A549 (cell line): ENCODE data around the gene ZBTB46. TPM values are rescaled to one million over a fixed set of nuclear protein-coding genes. Genes with fewer than 3 reads are reported as not detected.

Experiments
- ATAC-seq, 2 experiments: fragments of 200-7000 bp in 1 of 2; fragments of >200 bp in 1 of 2; cut with Nextera tagmentation in 1 of 2; cut with Tn5 transposase in 1 of 2; 3 replicates each; pipeline versions ENCODE4 v1.8.0 to v1.9.1; 2018 to 2020; ENCODE audit warnings: mild to moderate bottlenecking in 1 of 2, moderate library complexity in 1 of 2
- CTCF ChIA-PET: fragments of 300-600 bp; sonication (Branson Sonifier 250); formaldehyde crosslinking; extraction: SDS; loops from one replicate; lab custom pipeline; 2021; ENCODE audit warnings: antibody characterized with exemption, inconsistent platforms; lab: Yijun Ruan, JAX
- POLR2A ChIA-PET: fragments of 350-600 bp; formaldehyde crosslinking; extraction: SDS; loops from one replicate; lab custom pipeline; 2021; ENCODE audit warnings: antibody characterized with exemption, inconsistent platforms; lab: Yijun Ruan, JAX
- DNase-seq, 2 experiments: peaks; one replicate each; pipeline versions ENCODE4 v3.0.0 to v3.0.0-alpha.2; 2011 to 2016; ENCODE audit warnings: low read depth in 1 of 2, low spot score in 1 of 2
- FAIRE-seq: peaks from 2 replicates; lab custom pipeline; 2011; peaks lifted over from hg19 to GRCh38; lab: Jason Lieb, UNC
- H3K27ac ChIP-seq, 2 experiments: fragments of >200 bp; sonication (Bioruptor Twin); formaldehyde crosslinking; 3 replicates each; pipeline ENCODE4 v1.5.1; 2016 to 2017
- H3K4me1 ChIP-seq: fragments of >200 bp; sonication (Bioruptor Twin); formaldehyde crosslinking; 3 replicates; pipeline ENCODE4 v1.6.1; 2016
- H3K4me2 ChIP-seq: fragments of >200 bp; sonication (Bioruptor Twin); formaldehyde crosslinking; 3 replicates; pipeline ENCODE4 v1.6.1; 2016
- H3K4me3 ChIP-seq: fragments of >200 bp; sonication (Bioruptor Twin); formaldehyde crosslinking; 3 replicates; pipeline ENCODE4 v1.5.1; 2016
- H3K9me3 ChIP-seq: fragments of >200 bp; sonication (Bioruptor Twin); formaldehyde crosslinking; 3 replicates; pipeline ENCODE4 v1.6.1; 2016
- CBX2 ChIP-seq: fragments of 200-600 bp; sonication (generic); IDR thresholded peaks from 2 replicates; pipeline ENCODE4 v1.6.1; 2016; ENCODE audit warnings: low read depth, mild to moderate bottlenecking, borderline replicate concordance
- CEBPB ChIP-seq, 2 experiments: fragments of >200 bp in 1 of 2; sonication (Bioruptor Twin) in 1 of 2; formaldehyde crosslinking in 1 of 2; IDR thresholded peaks; 2 replicates each; pipeline ENCODE4 v1.6.1; 2012 to 2016
- CHD4 ChIP-seq: fragments of 200-600 bp; sonication (generic); IDR thresholded peaks from 2 replicates; pipeline ENCODE4 v1.6.1; 2016; ENCODE audit warnings: antibody characterized with exemption, mild to moderate bottlenecking, borderline replicate concordance
- EHF ChIP-seq: fragments of 250-450 bp; sonication (Bioruptor Pico); IDR thresholded peaks from 2 replicates; pipeline ENCODE4 v1.5.0; 2020; ENCODE audit warnings: mild to moderate bottlenecking
- FOSL2 ChIP-seq, 2 experiments: fragments of 450-650 bp in 1 of 2; fragments of >200 bp in 1 of 2; sonication (Bioruptor Twin) in 1 of 2; formaldehyde crosslinking; IDR thresholded peaks; 2 replicates each; pipeline versions ENCODE4 v1.5.0 to v1.6.1; 2016 to 2020; ENCODE audit warnings: mild to moderate bottlenecking in 1 of 2, moderate library complexity in 1 of 2
- GATA3 ChIP-seq: IDR thresholded peaks from 2 replicates; pipeline ENCODE4 v1.6.1; 2012; ENCODE audit warnings: borderline replicate concordance
- HDAC2 ChIP-seq: fragments of 200-600 bp; sonication (generic); IDR thresholded peaks from 2 replicates; pipeline ENCODE4 v1.6.1; 2016
- HOXB13 ChIP-seq: fragments of 250-450 bp; sonication (Bioruptor Pico); IDR thresholded peaks from 2 replicates; pipeline ENCODE4 v1.5.0; 2020; ENCODE audit warnings: low read depth, mild to moderate bottlenecking, moderate library complexity
- HOXB5 ChIP-seq: fragments of 250-450 bp; sonication (Bioruptor Pico); IDR thresholded peaks from 2 replicates; pipeline ENCODE4 v1.5.0; 2020; ENCODE audit warnings: mild to moderate bottlenecking, moderate library complexity
- JUN ChIP-seq, 2 experiments: fragments of >200 bp; sonication (Bioruptor Twin); formaldehyde crosslinking; IDR thresholded peaks; 2 replicates in 1 of 2; 3 replicates in 1 of 2; pipeline ENCODE4 v1.6.1; 2016 to 2017
- JUNB ChIP-seq: fragments of >200 bp; sonication (Bioruptor Twin); formaldehyde crosslinking; IDR thresholded peaks from 2 replicates; pipeline ENCODE4 v1.6.1; 2016
- MAFK ChIP-seq: fragments of 450-650 bp; IDR thresholded peaks from 2 replicates; pipeline ENCODE4 v1.6.1; 2014; ENCODE audit not compliant: partially characterized antibody
- MAZ ChIP-seq: fragments of 150-350 bp; IDR thresholded peaks from 2 replicates; pipeline ENCODE4 v1.6.1; 2014; ENCODE audit warnings: antibody characterized with exemption, low read depth, low read length, borderline replicate concordance
- POLR2A ChIP-seq: IDR thresholded peaks from 2 replicates; pipeline ENCODE4 v1.6.1; 2012; ENCODE audit warnings: mild to moderate bottlenecking, low read length
- RAD21 ChIP-seq, 2 experiments: fragments of >200 bp in 1 of 2; sonication (Bioruptor Twin) in 1 of 2; formaldehyde crosslinking in 1 of 2; IDR thresholded peaks in 1 of 2; conservative IDR thresholded peaks in 1 of 2; 2 replicates in 1 of 2; 3 replicates in 1 of 2; pipeline ENCODE4 v1.6.1; 2012 to 2018; ENCODE audit warnings: inconsistent platforms in 1 of 2
- RARB ChIP-seq: fragments of 250-450 bp; sonication (Bioruptor Pico); IDR thresholded peaks from 2 replicates; pipeline ENCODE4 v1.8.0; 2021; ENCODE audit warnings: mild to moderate bottlenecking, moderate library complexity
- RCOR1 ChIP-seq: fragments of 150-350 bp; IDR thresholded peaks from 2 replicates; pipeline ENCODE4 v1.6.1; 2014; ENCODE audit warnings: antibody characterized with exemption, low read length, low read depth
- RNF2 ChIP-seq: fragments of 200-600 bp; sonication (generic); IDR thresholded peaks from 2 replicates; pipeline ENCODE4 v1.6.1; 2016; ENCODE audit warnings: low read depth, mild to moderate bottlenecking, antibody characterized with exemption, moderate library complexity, borderline replicate concordance
- SREBF2 ChIP-seq: fragments of 450-650 bp; IDR thresholded peaks from 2 replicates; pipeline ENCODE4 v1.6.1; 2014; ENCODE audit warnings: mild to moderate bottlenecking, moderate library complexity
- TFCP2L1 ChIP-seq: fragments of 250-450 bp; sonication (Bioruptor Pico); IDR thresholded peaks from 2 replicates; pipeline ENCODE4 v1.5.0; 2021; ENCODE audit warnings: mild to moderate bottlenecking
- ZSCAN20 ChIP-seq: fragments of 250-450 bp; sonication (Bioruptor Pico); IDR thresholded peaks from 2 replicates; pipeline ENCODE4 v1.8.0; 2022; ENCODE audit warnings: mild to moderate bottlenecking, moderate library complexity
- WGBS: methylation state at CpG from one replicate; pipeline ENCODE4 v1.1.6; 2017; ENCODE audit errors: missing lambda C conversion rate; 5-methylcytosine and 5-hydroxymethylcytosine counted together
- polyA plus RNA-seq, 4 experiments: library from polyadenylated mRNA; depleted of rRNA in 3 of 4; stranded (reverse); fragments of >200 nt; fragmentation: RNase III in 1 of 4; extraction: RNeasy Plus Mini Kit Qiagen cat#74134 plus additional on column Dnase treatment in 1 of 4; gene quantifications; 2 replicates in 3 of 4; 3 replicates in 1 of 4; pipeline ENCODE4 v1.2.3, GENCODE V29; 2011 to 2017
- TF ChIP-seq, protein P1 (sequence below): IDR thresholded peaks from 2 replicates; pipeline ENCODE4 v1.6.1; 2012; ENCODE audit warnings: low read depth, borderline replicate concordance
- TF ChIP-seq, protein P2 (sequence below): fragments of 200-600 bp; sonication (generic); IDR thresholded peaks from 2 replicates; pipeline ENCODE4 v1.6.1; 2016; ENCODE audit warnings: antibody characterized with exemption, mild to moderate bottlenecking, moderate library complexity
- TF ChIP-seq, protein P3 (sequence below): fragments of 450-650 bp; IDR thresholded peaks from 2 replicates; pipeline ENCODE4 v1.6.1; 2014; ENCODE audit warnings: antibody characterized with exemption
- TF ChIP-seq, protein P4 (sequence below): fragments of >200 bp; sonication (Bioruptor Twin); formaldehyde crosslinking; IDR thresholded peaks from 2 replicates; pipeline ENCODE4 v1.6.1; 2016

The ZBTB46 gene
- polyA plus RNA-seq, 2 of the 4 experiments (the other 2 are of a cell fraction), result 0.17 to 0.43 TPM

DNA sequence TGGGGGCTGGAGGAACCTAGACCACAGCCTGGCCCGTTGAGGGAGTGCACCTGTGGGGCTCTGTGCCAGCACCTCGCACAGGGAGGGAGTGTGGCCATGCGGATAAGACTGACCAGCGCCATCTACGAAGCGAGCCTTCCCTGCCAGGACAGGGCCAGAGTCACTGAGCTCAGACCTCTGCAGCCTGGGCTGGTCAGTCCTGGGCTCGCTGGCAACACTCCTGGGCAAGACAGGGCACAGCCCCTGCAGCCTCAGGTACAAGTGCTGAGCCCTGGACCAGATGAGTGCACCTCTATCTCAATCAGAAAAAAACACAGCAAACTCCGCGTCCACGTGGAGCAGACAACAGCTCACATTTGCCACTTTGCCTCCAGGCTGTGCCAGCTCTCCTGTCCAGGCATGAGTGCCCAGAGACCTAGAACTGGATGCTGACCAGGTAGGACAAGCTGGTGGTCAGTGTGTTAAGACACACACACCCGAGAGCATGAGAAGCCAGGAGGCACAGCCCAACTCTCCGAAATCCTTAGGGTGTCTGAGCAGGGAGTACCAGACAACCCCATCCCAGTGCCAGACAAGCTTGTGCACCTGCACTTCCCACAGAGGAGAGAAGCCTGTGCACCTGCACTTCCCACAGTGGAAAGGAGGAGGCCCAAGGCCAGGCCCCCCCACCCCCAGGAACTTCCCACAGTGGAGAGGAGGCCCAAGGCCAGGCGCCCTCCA, 128.2 kb downstream of the ZBTB46 start:
- Histone ChIP-seq H3K4me2 (no peak overlapping the region), H3K27ac (no peak overlapping the region), H3K4me1 (peaks cover 38% of the 10 kb centered on the region), H3K9me3 (no peaks in the 10 kb centered on the region), H3K4me3 (no peak overlapping the region)
- FAIRE-seq (no peak), DNase-seq (no peak), ATAC-seq (no peak)
- 81% methylated on average over 10 of the region's 13 CpGs for WGBS
- POLR2A ChIA-PET, result interaction anchor here (1.2 kb wide), 1 partner anchor 34 kb away, joined by 3 read pairs; the partner anchor contains the start of gene LIME1
- no peak for TF ChIP-seq ZSCAN20 (CRISPR knock-in tag)
- no peak for TF ChIP-seq CBX2
- TF ChIP-seq, protein P1, sequence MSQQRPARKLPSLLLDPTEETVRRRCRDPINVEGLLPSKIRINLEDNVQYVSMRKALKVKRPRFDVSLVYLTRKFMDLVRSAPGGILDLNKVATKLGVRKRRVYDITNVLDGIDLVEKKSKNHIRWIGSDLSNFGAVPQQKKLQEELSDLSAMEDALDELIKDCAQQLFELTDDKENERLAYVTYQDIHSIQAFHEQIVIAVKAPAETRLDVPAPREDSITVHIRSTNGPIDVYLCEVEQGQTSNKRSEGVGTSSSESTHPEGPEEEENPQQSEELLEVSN, result no peak
- TF ChIP-seq RAD21 (conservative IDR thresholded peaks at IDR 0.05 in 1 of 2, IDR thresholded peaks at IDR 0.05 in 1 of 2), result no peak
- no peak for TF ChIP-seq RCOR1
- no peak for TF ChIP-seq HOXB13
- no peak for TF ChIP-seq CEBPB (IDR thresholded peaks at IDR 0.05)
- no peak for TF ChIP-seq MAFK
- TF ChIP-seq JUN (IDR thresholded peaks at IDR 0.05), result no peak; a peak in 1 of 5 replicates
- CTCF ChIA-PET, result interaction anchor here (1.2 to 2.1 kb wide), 4 partner anchors 11 to 271 kb away, joined by 3 to 7 read pairs (median 6); partner anchors contain the start of gene PTK6

DNA sequence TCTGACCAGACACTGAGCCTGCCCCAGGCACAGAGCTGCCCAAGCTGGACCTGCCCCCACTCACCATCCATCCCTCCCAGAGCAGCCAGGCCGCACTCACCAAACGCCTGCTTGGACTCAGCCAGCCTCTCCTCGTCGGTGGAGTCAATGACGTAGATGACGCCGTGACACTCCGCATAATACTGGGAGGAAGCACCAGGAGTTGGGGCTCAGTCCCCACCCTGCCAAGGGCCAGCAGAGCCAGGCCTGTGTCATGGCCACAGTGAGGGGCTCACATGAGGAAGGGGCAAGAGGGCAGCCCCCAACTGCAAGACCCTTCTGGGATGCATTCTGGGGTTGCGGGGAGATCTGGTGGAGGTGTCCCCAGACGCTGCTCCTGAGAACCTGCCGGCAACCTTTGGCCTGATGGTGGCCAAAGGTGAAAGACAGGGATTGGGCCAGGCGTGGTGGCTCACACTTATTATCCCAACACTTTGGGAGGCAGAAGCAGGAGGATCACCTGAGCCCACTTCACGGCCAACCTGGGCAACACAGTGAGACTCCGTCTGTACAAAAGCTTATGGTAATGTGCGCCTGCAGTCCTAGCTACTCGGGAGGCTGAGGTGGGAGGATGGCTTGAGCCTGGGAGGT, 128.9 kb downstream of the ZBTB46 start:
- peaks cover 44% of the 10 kb centered on the region for H3K4me1 ChIP-seq
- FAIRE-seq, result no peak

DNA sequence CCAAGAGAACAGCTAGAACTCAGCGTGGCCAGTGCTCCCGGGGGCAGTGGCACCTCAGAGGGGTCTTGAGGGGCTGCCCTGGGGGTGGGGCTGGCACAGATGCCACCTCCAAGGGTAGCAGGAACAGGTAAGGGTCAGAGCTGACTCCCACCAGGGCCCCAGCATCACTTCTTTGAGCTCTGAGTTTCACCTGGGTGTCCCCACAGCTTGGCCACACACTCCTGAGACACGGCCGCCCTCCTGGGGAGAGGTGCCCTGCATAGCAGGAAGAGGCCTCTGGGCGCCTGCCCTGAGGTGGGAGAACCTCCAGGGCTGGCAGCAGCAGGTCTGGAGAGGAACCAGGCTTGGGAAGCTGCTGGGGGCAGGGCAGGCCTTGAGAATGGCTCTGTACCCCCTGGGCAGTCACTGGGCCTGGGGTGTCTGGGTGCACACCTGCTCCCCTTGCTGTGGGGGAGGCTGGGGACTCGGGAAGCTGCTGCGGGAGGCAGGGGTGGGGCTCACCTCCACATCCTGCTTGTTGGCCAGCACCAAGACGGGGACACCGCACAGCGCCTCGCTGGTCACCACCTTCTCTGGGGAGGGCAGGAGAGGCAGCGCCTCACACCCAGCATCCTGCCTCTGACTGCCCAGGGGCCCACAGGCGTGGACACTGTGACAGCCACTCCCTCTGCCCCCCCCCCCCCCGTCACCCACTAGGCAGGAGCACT, 129.6 kb downstream of the ZBTB46 start:
- H3K4me2 ChIP-seq, result no peak overlapping the region
- H3K27ac ChIP-seq, result peak overlapping the region in 1 of 2 experiments; percentile 94; a peak in 3 of 6 replicates
- ATAC-seq (0 out of 6 replicates have a peak, but pooled peaks of 1 of the 2 experiments have one; percentile 0), DNase-seq (no peak), FAIRE-seq (no peak)
- WGBS, result 73% methylated on average over 3 of the region's 14 CpGs
- no peaks in the 10 kb centered on the region for H3K9me3 ChIP-seq
- POLR2A ChIA-PET, result no interaction called here
- H3K4me3 ChIP-seq, result no peak overlapping the region
- peaks cover 40% of the 10 kb centered on the region for H3K4me1 ChIP-seq
- CTCF ChIA-PET, result interaction anchor here (0.7 to 2.1 kb wide), 2 partner anchors 81 to 164 kb away, joined by 3 to 7 read pairs; partner anchors contain the start of gene PTK6
- TF ChIP-seq, protein P2, sequence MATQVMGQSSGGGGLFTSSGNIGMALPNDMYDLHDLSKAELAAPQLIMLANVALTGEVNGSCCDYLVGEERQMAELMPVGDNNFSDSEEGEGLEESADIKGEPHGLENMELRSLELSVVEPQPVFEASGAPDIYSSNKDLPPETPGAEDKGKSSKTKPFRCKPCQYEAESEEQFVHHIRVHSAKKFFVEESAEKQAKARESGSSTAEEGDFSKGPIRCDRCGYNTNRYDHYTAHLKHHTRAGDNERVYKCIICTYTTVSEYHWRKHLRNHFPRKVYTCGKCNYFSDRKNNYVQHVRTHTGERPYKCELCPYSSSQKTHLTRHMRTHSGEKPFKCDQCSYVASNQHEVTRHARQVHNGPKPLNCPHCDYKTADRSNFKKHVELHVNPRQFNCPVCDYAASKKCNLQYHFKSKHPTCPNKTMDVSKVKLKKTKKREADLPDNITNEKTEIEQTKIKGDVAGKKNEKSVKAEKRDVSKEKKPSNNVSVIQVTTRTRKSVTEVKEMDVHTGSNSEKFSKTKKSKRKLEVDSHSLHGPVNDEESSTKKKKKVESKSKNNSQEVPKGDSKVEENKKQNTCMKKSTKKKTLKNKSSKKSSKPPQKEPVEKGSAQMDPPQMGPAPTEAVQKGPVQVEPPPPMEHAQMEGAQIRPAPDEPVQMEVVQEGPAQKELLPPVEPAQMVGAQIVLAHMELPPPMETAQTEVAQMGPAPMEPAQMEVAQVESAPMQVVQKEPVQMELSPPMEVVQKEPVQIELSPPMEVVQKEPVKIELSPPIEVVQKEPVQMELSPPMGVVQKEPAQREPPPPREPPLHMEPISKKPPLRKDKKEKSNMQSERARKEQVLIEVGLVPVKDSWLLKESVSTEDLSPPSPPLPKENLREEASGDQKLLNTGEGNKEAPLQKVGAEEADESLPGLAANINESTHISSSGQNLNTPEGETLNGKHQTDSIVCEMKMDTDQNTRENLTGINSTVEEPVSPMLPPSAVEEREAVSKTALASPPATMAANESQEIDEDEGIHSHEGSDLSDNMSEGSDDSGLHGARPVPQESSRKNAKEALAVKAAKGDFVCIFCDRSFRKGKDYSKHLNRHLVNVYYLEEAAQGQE, result no peak
- TF ChIP-seq POLR2A (no peak; the same call in 1 of the 2 replicates), FOSL2 (IDR thresholded peaks at IDR 0.05) (no peak), FOSL2 (CRISPR knock-in tag; IDR thresholded peaks at IDR 0.05) (no peak), GATA3 (no peak), HOXB5 (CRISPR knock-in tag) (no peak), TFCP2L1 (CRISPR knock-in tag) (no peak), RARB (CRISPR knock-in tag) (no peak), SREBF2 (no peak), CEBPB (IDR thresholded peaks at IDR 0.05) (no peak), CHD4 (no peak), MAZ (no peak), HDAC2 (no peak)
- TF ChIP-seq, protein P3, sequence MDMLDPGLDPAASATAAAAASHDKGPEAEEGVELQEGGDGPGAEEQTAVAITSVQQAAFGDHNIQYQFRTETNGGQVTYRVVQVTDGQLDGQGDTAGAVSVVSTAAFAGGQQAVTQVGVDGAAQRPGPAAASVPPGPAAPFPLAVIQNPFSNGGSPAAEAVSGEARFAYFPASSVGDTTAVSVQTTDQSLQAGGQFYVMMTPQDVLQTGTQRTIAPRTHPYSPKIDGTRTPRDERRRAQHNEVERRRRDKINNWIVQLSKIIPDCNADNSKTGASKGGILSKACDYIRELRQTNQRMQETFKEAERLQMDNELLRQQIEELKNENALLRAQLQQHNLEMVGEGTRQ, result no peak

More for the DNA sequence above, 128.9 kb downstream of the ZBTB46 start:
- Histone ChIP-seq H3K4me3 (no peak overlapping the region), H3K4me2 (no peak overlapping the region), H3K27ac (peak overlapping the region in 1 of 2 experiments; percentile 94; a peak in 2 of 6 replicates), H3K9me3 (no peaks in the 10 kb centered on the region)
- DNase-seq, result no peak
- ChIA-PET CTCF (interaction anchor here (0.7 to 2.1 kb wide), 4 partner anchors 80 to 272 kb away, joined by 3 to 7 read pairs (median 4); partner anchors contain the start of gene PTK6), POLR2A (interaction anchor here (1.2 kb wide), 1 partner anchor 34 kb away, joined by 3 read pairs; the partner anchor contains the start of gene LIME1)
- TF ChIP-seq CBX2 (no peak), MAZ (no peak), RNF2 (no peak), EHF (CRISPR knock-in tag) (no peak), JUNB (no peak)
- TF ChIP-seq, protein P4, sequence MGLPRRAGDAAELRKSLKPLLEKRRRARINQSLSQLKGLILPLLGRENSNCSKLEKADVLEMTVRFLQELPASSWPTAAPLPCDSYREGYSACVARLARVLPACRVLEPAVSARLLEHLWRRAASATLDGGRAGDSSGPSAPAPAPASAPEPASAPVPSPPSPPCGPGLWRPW, result no peak
- TF ChIP-seq, protein P1, result no peak
- WGBS, result 94% methylated on average over 15 of the region's 16 CpGs
- no peak for ATAC-seq
